Omental fat pad (tissue), 4 donors: ENCODE results near the gene MEGF11. TPM values are rescaled to one million over a fixed set of nuclear protein-coding genes. Genes with fewer than 3 reads are reported as not detected.

Experiments
- ATAC-seq: fragments of 150-250 bp; one replicate; pipeline ENCODE4 v1.9.1; 2016; ENCODE audit warnings: mild to moderate bottlenecking, moderate library complexity; ENCODE audit not compliant: low FRiP score
- DNase-seq: peaks from one replicate; pipeline ENCODE4 v3.0.0-alpha.2; 2019; ENCODE audit warnings: low spot score
- total RNA-seq, 4 donors: library from RNA; depleted of rRNA; stranded (reverse); fragments of >200 nt; gene quantifications; one replicate each; pipeline ENCODE4 v1.1.0, GENCODE V29; 2016
- TF ChIP-seq, protein P1 (sequence below), 3 donors: fragments of 450-650 bp; IDR thresholded peaks; one replicate each; pipeline ENCODE4 v1.5.1; 2016 to 2017; ENCODE audit warnings: antibody characterized with exemption in 3 of 3, mild to moderate bottlenecking in 3 of 3, moderate library complexity in 2 of 3

Gene MEGF11
- total RNA-seq, 4 donors from 2014 or later = 0.47 TPM; not detected in 3

DNA sequence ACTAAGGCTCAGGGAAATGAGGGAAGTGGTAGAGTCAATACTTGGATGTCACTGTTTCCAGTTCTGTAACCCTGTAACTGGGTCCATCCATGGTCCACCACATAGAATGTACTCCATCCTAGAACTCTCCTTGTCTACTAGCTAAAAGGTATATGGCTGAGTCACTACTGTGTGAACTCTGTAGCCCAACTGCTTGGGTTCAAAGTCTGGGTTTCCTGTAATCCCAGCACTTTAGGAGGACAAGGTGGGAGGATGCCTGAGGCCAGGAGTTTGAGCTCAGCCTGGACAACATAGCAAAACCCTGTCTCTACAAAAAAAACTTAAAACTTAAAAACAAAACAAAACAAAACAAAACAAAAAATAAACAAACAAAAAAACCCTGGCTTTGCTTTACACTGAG is 34.5 kb upstream of the MEGF11 start:
- no peak for DNase-seq
- no peak for ATAC-seq
- TF ChIP-seq, protein P1, sequence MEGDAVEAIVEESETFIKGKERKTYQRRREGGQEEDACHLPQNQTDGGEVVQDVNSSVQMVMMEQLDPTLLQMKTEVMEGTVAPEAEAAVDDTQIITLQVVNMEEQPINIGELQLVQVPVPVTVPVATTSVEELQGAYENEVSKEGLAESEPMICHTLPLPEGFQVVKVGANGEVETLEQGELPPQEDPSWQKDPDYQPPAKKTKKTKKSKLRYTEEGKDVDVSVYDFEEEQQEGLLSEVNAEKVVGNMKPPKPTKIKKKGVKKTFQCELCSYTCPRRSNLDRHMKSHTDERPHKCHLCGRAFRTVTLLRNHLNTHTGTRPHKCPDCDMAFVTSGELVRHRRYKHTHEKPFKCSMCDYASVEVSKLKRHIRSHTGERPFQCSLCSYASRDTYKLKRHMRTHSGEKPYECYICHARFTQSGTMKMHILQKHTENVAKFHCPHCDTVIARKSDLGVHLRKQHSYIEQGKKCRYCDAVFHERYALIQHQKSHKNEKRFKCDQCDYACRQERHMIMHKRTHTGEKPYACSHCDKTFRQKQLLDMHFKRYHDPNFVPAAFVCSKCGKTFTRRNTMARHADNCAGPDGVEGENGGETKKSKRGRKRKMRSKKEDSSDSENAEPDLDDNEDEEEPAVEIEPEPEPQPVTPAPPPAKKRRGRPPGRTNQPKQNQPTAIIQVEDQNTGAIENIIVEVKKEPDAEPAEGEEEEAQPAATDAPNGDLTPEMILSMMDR (IDR thresholded peaks at IDR 0.05) = no peak

GRCh38 chr15:66287461-66288057 is 34.0 kb upstream of the MEGF11 start:
- ATAC-seq = no peak
- DNase-seq = no peak
- TF ChIP-seq, protein P1 (IDR thresholded peaks at IDR 0.05) = no peak

- ATAC-seq (no peak), DNase-seq (no peak)
- TF ChIP-seq, protein P1 (IDR thresholded peaks at IDR 0.05) = no peak
These were observed 32.2 kb upstream of the MEGF11 start for GRCh38 chr15:66285533-66286280.

DNA sequence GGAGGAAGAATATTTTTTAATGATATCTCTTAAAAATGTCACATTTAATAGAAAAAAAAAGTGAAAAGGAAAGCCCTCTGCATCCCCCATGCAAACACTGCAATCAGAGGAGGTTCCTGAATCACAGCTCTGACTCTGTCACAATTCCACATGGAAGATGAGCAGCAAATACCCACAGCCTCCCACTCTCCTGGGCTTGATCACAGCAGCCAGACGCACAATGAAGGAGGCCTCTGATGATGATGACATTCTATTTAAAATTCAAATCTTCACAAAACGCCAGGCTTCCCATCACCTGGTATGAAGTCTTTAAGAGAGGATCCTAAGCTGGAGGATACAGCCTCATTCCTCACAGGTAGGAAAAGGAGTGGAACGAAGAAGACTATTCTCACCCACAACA is 30.7 kb upstream of the MEGF11 start:
- TF ChIP-seq, protein P1 (IDR thresholded peaks at IDR 0.05) = no peak
- DNase-seq = no peak
- no peak for ATAC-seq

- no peak for DNase-seq
- TF ChIP-seq, protein P1 (IDR thresholded peaks at IDR 0.05) = no peak
- ATAC-seq = no peak
These were observed 25.1 kb upstream of the MEGF11 start for GRCh38 chr15:66278671-66279070.

DNA sequence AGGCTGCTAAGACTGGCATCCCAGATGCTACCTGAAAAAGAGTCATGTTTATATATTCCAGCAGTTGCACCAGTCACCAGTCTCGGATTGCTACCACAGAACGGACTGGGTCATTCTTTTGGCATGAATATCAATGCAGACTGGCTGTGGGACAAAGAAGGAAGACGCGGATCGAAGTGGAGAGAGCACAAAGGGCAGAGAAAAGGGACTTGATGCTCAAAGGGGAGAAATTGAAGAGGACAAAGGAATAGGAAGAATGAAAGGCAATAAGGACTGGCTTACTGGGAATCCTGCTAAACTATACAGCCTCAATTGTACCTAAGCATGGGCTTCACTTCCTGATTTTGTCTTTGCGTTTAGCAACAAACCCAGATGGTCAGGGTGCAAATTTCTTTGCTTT is 24.5 kb upstream of the MEGF11 start:
- no peak for ATAC-seq
- no peak for DNase-seq
- TF ChIP-seq, protein P1 (IDR thresholded peaks at IDR 0.05) = no peak

DNA sequence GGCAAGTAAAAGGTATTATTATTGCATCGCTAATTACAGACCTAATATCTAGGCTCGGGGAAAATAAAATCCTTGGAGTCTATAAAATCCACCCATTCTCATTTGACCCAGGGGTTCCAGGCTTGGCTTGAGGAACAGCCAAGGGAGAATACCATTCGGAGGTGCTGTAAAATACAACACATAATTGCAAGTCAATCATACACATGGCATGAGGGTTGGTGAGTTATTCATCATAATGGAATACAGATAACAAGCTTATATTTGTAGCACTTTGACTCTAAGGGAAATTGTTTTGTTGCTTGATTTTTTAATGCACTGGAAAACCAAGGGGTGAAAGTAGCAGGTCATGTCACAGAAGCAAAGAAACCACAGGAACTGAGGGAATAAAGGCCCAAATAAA is 23.0 kb upstream of the MEGF11 start:
- TF ChIP-seq, protein P1 (IDR thresholded peaks at IDR 0.05) = no peak
- no peak for ATAC-seq
- no peak for DNase-seq
